Stomach (tissue), 4 donors: ENCODE data around the gene AP1S3.

Experiments used
- EP300 ChIP-seq: sonication (generic); formaldehyde crosslinking; IDR thresholded peaks from one replicate; pipeline ENCODE4 v1.6.1; 2017; ENCODE audit warnings: antibody characterized with exemption
- POLR2A ChIP-seq, 4 donors: fragments of 450-650 bp; IDR thresholded peaks; one replicate each; pipeline ENCODE4 v1.6.1; 2016; ENCODE audit warnings: antibody characterized with exemption in 4 of 4, control low read depth in 2 of 4, mild to moderate bottlenecking in 1 of 4, moderate library complexity in 1 of 4
- TF ChIP-seq, protein P1 (sequence below), 7 experiments: fragments of 450-650 bp in 4 of 7; fragments of 200-600 bp in 3 of 7; sonication (generic) in 3 of 7; IDR thresholded peaks; one replicate each; pipeline ENCODE4 v1.5.1; 2016 to 2019; ENCODE audit warnings: antibody characterized with exemption in 7 of 7, control low read depth in 2 of 7, mild to moderate bottlenecking in 1 of 7

GRCh38 chr2:223724861-223725260 lies 112.5 kb downstream of the AP1S3 start:
- TF ChIP-seq, protein P1, sequence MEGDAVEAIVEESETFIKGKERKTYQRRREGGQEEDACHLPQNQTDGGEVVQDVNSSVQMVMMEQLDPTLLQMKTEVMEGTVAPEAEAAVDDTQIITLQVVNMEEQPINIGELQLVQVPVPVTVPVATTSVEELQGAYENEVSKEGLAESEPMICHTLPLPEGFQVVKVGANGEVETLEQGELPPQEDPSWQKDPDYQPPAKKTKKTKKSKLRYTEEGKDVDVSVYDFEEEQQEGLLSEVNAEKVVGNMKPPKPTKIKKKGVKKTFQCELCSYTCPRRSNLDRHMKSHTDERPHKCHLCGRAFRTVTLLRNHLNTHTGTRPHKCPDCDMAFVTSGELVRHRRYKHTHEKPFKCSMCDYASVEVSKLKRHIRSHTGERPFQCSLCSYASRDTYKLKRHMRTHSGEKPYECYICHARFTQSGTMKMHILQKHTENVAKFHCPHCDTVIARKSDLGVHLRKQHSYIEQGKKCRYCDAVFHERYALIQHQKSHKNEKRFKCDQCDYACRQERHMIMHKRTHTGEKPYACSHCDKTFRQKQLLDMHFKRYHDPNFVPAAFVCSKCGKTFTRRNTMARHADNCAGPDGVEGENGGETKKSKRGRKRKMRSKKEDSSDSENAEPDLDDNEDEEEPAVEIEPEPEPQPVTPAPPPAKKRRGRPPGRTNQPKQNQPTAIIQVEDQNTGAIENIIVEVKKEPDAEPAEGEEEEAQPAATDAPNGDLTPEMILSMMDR (IDR thresholded peaks at IDR 0.05), result no peak
- TF ChIP-seq EP300 (no peak), POLR2A (IDR thresholded peaks at IDR 0.05) (no peak)
